SU-DHL-6 (cell line): ENCODE measurements around the gene CARD11.

Source experiments
- H2AFZ ChIP-seq: fragments of 200-600 bp; sonication (generic); 2 replicates; pipeline ENCODE4 v1.6.1; 2014; ENCODE audit warnings: low read depth, mild to moderate bottlenecking, moderate library complexity, mixed read lengths, antibody characterized with exemption, low read length; ENCODE audit not compliant: severe bottlenecking
- H3F3A ChIP-seq: fragments of 200-600 bp; shearing (Covaris generic); 2 replicates; pipeline ENCODE4 v1.6.0; 2016; ENCODE audit warnings: antibody characterized with exemption, mild to moderate bottlenecking; ENCODE audit not compliant: insufficient read depth
- H3K27ac ChIP-seq: fragments of 200-600 bp; sonication (generic); 2 replicates; pipeline ENCODE4 v1.5.1; 2016; ENCODE audit warnings: low read depth, mild to moderate bottlenecking, low read length, moderate library complexity, mixed read lengths
- H3K27me3 ChIP-seq: fragments of 200-600 bp; sonication (generic), shearing (Covaris generic); 2 replicates; pipeline ENCODE4 v1.6.0; 2014; ENCODE audit warnings: mild to moderate bottlenecking, low read length
- H3K36me3 ChIP-seq: fragments of 200-600 bp; sonication (generic); 2 replicates; pipeline ENCODE4 v1.6.1; 2014; ENCODE audit warnings: mild to moderate bottlenecking, low read length, mixed read lengths
- H3K4me2 ChIP-seq: fragments of 300-600, 200-600 bp; shearing (Covaris generic), sonication (generic); 2 replicates; pipeline ENCODE4 v1.6.0; 2014; ENCODE audit warnings: low read length, low read depth, mild to moderate bottlenecking; ENCODE audit not compliant: poor library complexity, severe bottlenecking
- H3K4me3 ChIP-seq: fragments of 200-600 bp; sonication (generic); 2 replicates; pipeline ENCODE4 v1.5.1; 2014; ENCODE audit warnings: antibody characterized with exemption, low read length, mild to moderate bottlenecking, mixed read lengths; ENCODE audit not compliant: insufficient read depth, poor library complexity, severe bottlenecking
- H3K79me2 ChIP-seq: fragments of 200-600 bp; sonication (generic); 2 replicates; pipeline ENCODE4 v1.6.1; 2014; ENCODE audit warnings: mild to moderate bottlenecking, low read length, moderate library complexity; ENCODE audit not compliant: insufficient read depth
- H3K9ac ChIP-seq: fragments of 200-600 bp; sonication (generic); 2 replicates; pipeline ENCODE4 v1.7.0; 2014; ENCODE audit warnings: mild to moderate bottlenecking, low read length
- H3K9me2 ChIP-seq: fragments of 200-600 bp; sonication (generic); replicated peaks from 2 replicates; pipeline ENCODE4 v1.6.1; 2014; ENCODE audit warnings: low read length; ENCODE audit not compliant: insufficient read depth
- H3K9me3 ChIP-seq: fragments of 200-600 bp; sonication (generic); 2 replicates; pipeline ENCODE4 v1.6.1; 2014; ENCODE audit warnings: low read length, mixed read lengths; ENCODE audit not compliant: insufficient read depth
- H4K20me1 ChIP-seq: fragments of 200-600 bp; sonication (generic); 2 replicates; pipeline ENCODE4 v1.6.1; 2014; ENCODE audit warnings: low read depth, mild to moderate bottlenecking, antibody characterized with exemption, low read length, moderate library complexity, mixed read lengths
- CTCF ChIP-seq: fragments of 200-600 bp; sonication (generic); IDR thresholded peaks from one replicate; pipeline ENCODE4 v1.5.1; 2017; ENCODE audit warnings: antibody characterized with exemption, mild to moderate bottlenecking, low read length, moderate library complexity; ENCODE audit not compliant: insufficient read depth, poor library complexity, severe bottlenecking
- EZH2phosphoT487 ChIP-seq: fragments of 200-600 bp; sonication (generic), shearing (Covaris generic); conservative IDR thresholded peaks from 2 replicates; pipeline ENCODE4 v1.6.1; 2018; ENCODE audit warnings: mild to moderate bottlenecking, antibody characterized with exemption, low read length, moderate library complexity, mixed read lengths

Gene CARD11

GRCh38 chr7:3013975-3014792, 29.5 kb downstream of the CARD11 start:
- H3K79me2 ChIP-seq = peaks cover 71% of the 10 kb centered on the region
- no peak overlapping the region for H3K4me3 ChIP-seq
- TF ChIP-seq EZH2phosphoT487 = no peak
- no peak for TF ChIP-seq CTCF
- no peak overlapping the region for H3K4me2 ChIP-seq
- no peaks in the 10 kb centered on the region for H3K9me2 ChIP-seq
- no peaks in the 10 kb centered on the region for H3K9me3 ChIP-seq
- H4K20me1 ChIP-seq = peaks cover 5% of the 10 kb centered on the region
- H2AFZ ChIP-seq = no peak overlapping the region
- H3K27ac ChIP-seq = no peak overlapping the region
- H3F3A ChIP-seq = no peaks in the 10 kb centered on the region
- no peak overlapping the region for H3K9ac ChIP-seq
- H3K36me3 ChIP-seq = no peaks in the 10 kb centered on the region
- no peaks in the 10 kb centered on the region for H3K27me3 ChIP-seq

- Histone ChIP-seq H3K79me2 (peaks cover 76% of the 10 kb centered on the region), H3F3A (no peaks in the 10 kb centered on the region; the same call in 1 of the 2 replicates), H3K27me3 (no peaks in the 10 kb centered on the region), H3K9me3 (no peaks in the 10 kb centered on the region), H2AFZ (no peak overlapping the region), H4K20me1 (peaks cover 5% of the 10 kb centered on the region), H3K4me3 (no peak overlapping the region), H3K9me2 (no peaks in the 10 kb centered on the region), H3K4me2 (no peak overlapping the region), H3K36me3 (no peaks in the 10 kb centered on the region), H3K27ac (no peak overlapping the region), H3K9ac (no peak overlapping the region)
- TF ChIP-seq CTCF (no peak), EZH2phosphoT487 (no peak)
Observed at GRCh38 chr7:3011211-3011852, 32.3 kb downstream of the CARD11 start.

DNA sequence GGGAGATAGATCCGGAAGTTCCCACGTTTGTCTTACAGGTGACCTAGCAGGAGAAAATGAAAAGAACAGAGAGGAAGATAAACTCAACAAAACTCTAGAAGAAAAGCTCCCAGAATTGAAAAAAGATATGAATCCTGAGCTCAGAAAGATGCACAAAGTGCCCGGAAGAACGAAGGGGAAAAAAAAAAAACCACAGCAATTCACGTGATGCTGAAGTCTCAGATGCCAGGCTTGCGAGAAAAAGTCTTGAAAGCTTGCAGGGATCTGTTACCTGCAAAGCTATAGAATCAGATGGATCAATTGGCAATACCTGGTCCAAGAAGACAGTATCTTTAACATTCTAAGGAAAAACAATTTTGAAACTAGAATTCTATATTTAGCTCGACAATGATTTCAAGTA, 33.5 kb downstream of the CARD11 start:
- H3K9ac ChIP-seq = no peak overlapping the region
- TF ChIP-seq CTCF (no peak), EZH2phosphoT487 (no peak)
- no peaks in the 10 kb centered on the region for H3K27me3 ChIP-seq
- peaks cover 77% of the 10 kb centered on the region for H3K79me2 ChIP-seq
- H3F3A ChIP-seq = no peaks in the 10 kb centered on the region; the same call in 1 of the 2 replicates
- H3K36me3 ChIP-seq = no peaks in the 10 kb centered on the region
- H3K9me3 ChIP-seq = no peaks in the 10 kb centered on the region
- peaks cover 5% of the 10 kb centered on the region for H4K20me1 ChIP-seq
- peak overlapping the region; percentile 3 for H3K4me2 ChIP-seq
- H2AFZ ChIP-seq = no peak overlapping the region
- H3K27ac ChIP-seq = no peak overlapping the region
- H3K9me2 ChIP-seq = no peaks in the 10 kb centered on the region
- H3K4me3 ChIP-seq = no peak overlapping the region
